ENCODE data around the gene FKBP5.

The FKBP5 gene

DNA sequence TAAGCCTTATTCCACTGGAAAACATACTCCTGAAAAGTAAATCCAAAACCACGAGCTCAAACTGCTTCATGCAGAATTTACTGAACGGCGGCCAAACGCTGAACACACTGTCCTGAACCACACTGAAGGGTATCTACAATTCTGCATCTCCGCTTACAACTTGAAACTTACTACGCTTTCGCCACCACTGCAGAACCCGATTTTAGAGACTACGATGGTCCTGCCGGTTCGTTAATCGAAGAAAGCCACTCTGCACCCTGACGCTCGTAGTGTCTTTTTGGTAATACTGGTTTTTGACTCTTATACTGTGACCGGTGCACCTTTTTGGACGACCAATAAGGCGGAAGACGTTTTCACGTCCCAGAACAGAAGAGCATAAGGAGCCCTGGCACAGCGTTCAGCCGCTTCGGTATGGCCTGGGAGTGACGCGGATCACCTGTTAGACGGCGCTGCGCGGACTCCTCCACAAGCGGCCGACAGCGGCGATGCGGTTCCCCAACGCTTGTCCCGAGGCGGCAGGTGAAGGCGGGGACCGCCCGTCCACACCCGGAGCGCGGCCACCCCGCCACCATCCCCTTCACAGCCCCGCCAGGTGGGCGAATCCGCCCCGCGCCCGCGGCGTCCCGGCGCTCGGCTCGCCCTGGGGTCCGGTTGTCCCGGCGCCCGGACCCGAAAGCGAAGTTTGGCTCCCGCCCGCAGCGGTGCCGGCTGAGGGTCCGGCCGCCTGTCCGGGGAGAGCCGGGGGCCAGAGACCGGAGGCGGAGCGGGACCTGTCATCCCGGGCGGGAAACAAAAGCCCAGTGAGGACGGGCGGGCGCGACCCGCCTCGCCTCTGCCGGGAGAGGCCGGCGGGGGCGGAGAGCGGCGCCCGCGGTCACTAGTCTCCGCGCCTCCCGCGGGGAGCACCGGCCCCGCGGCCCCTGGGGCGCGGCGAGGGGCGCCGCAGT is 784 bp downstream of the FKBP5 start:
- TF ChIP-seq NFIC (IDR thresholded peaks at IDR 0.05) (0 out of 2 replicates have a peak, but pooled peaks have one; percentile 6), EP300 (IDR thresholded peaks at IDR 0.05; ENCODE audit: borderline replicate concordance) (no peak), TEAD4 (IDR thresholded peaks at IDR 0.05) (no peak)
- TF ChIP-seq, protein P1, sequence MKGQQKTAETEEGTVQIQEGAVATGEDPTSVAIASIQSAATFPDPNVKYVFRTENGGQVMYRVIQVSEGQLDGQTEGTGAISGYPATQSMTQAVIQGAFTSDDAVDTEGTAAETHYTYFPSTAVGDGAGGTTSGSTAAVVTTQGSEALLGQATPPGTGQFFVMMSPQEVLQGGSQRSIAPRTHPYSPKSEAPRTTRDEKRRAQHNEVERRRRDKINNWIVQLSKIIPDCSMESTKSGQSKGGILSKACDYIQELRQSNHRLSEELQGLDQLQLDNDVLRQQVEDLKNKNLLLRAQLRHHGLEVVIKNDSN (IDR thresholded peaks at IDR 0.05) = peak; percentile 17; the same call in 1 of the 2 replicates

DNA sequence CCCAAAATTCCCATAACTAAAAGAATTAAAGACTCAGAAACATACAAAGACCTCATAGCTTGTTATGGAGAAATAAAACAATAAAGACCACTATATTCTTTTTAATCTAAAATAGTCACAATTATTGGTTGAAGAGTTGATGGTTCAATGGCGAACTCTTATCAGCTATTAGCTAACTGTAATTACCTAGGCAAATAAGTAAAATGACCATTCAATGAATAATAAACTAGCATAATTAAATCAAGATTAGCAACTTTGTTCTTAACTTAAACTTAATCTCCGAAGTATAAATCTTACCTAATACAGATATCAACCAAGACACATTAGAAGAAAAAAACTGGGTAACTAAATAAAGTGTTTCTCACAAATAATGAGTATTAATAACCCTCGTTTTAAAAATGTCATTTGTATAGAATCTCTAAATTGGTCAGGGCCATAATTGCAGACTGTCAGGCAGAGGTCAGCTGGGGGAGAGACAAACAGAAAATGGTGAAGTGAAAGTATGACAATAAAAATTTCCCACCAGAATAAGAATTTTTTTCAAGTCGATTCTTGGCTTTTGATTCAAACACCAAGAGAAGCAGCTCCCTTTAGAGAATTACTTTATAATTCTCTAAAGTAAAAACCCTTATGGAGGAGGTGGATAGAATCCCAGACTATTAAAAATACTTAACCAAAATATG is 1.7 kb downstream of the FKBP5 start:
- no peak for TF ChIP-seq FOXM1 (IDR thresholded peaks at IDR 0.05; ENCODE audit: borderline replicate concordance, low read depth)

DNA sequence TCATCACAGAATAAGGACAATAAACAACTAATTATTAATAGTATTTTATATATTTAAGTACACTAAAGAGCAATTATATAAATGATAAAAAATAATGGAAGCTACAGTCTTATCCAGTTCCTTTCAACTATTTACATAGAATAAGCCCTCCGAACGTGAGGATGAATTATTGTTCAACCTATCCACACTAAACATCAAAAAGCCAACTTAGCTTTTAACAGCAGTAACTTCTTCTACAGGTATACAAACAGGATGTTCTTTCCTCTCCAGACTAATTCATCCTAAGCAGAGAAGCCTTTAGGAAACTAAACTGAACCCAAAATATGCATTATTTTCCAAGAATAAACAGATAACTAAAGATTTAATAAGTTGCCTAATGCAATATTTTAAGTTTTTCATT is 2.3 kb downstream of the FKBP5 start:
- no peak for TF ChIP-seq NFIC (IDR thresholded peaks at IDR 0.05)
- TF ChIP-seq FOXM1 (IDR thresholded peaks at IDR 0.05; ENCODE audit: borderline replicate concordance, low read depth) = no peak
- TF ChIP-seq, protein P1 (IDR thresholded peaks at IDR 0.05) = no peak
- TF ChIP-seq CEBPB (IDR thresholded peaks at IDR 0.05) = no peak
- no peak for TF ChIP-seq CREB1 (IDR thresholded peaks at IDR 0.05; ENCODE audit: low read depth)
- TF ChIP-seq EP300 (IDR thresholded peaks at IDR 0.05; ENCODE audit: borderline replicate concordance) = no peak
- no peak for TF ChIP-seq EGR1 (IDR thresholded peaks at IDR 0.05)
- TF ChIP-seq, protein P2, sequence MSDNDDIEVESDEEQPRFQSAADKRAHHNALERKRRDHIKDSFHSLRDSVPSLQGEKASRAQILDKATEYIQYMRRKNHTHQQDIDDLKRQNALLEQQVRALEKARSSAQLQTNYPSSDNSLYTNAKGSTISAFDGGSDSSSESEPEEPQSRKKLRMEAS (IDR thresholded peaks at IDR 0.05) = no peak
- TF ChIP-seq TEAD4 (IDR thresholded peaks at IDR 0.05) = no peak
- TF ChIP-seq RAD21 (IDR thresholded peaks at IDR 0.05; ENCODE audit: low read depth) = no peak
- no peak for TF ChIP-seq ZBTB7A (IDR thresholded peaks at IDR 0.05; ENCODE audit: low read depth)
- no peak for TF ChIP-seq YY1 (IDR thresholded peaks at IDR 0.05; ENCODE audit: low read depth)
- TF ChIP-seq TAF1 (IDR thresholded peaks at IDR 0.05; ENCODE audit: low read depth) = no peak
- no peak for TF ChIP-seq TCF12 (IDR thresholded peaks at IDR 0.05; ENCODE audit: low read depth)

DNA sequence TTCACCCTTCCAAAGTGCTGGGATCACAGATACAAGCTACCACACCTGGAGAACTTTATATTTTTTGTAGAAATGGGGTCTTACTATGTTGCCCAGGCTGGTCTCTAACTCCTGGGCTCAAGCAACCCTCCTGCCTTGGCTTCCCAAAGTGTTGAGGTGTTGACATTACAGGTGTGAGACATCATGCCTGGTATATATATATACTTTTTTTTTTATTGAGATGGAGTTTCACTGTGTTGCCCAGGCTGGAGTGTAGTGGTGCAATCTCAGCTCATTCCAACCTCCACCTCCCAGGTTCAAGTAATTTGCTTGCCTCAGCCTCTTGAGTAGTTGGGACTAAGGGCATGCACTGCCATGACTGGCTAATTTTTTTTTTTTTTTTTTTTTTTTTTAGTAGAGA is 5.4 kb downstream of the FKBP5 start:
- TF ChIP-seq, protein P3, sequence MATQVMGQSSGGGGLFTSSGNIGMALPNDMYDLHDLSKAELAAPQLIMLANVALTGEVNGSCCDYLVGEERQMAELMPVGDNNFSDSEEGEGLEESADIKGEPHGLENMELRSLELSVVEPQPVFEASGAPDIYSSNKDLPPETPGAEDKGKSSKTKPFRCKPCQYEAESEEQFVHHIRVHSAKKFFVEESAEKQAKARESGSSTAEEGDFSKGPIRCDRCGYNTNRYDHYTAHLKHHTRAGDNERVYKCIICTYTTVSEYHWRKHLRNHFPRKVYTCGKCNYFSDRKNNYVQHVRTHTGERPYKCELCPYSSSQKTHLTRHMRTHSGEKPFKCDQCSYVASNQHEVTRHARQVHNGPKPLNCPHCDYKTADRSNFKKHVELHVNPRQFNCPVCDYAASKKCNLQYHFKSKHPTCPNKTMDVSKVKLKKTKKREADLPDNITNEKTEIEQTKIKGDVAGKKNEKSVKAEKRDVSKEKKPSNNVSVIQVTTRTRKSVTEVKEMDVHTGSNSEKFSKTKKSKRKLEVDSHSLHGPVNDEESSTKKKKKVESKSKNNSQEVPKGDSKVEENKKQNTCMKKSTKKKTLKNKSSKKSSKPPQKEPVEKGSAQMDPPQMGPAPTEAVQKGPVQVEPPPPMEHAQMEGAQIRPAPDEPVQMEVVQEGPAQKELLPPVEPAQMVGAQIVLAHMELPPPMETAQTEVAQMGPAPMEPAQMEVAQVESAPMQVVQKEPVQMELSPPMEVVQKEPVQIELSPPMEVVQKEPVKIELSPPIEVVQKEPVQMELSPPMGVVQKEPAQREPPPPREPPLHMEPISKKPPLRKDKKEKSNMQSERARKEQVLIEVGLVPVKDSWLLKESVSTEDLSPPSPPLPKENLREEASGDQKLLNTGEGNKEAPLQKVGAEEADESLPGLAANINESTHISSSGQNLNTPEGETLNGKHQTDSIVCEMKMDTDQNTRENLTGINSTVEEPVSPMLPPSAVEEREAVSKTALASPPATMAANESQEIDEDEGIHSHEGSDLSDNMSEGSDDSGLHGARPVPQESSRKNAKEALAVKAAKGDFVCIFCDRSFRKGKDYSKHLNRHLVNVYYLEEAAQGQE (IDR thresholded peaks at IDR 0.05; ENCODE audit: low read depth) = no peak
- TF ChIP-seq, protein P1 (IDR thresholded peaks at IDR 0.05) = no peak
- no peak for TF ChIP-seq NFIC (IDR thresholded peaks at IDR 0.05)
- TF ChIP-seq, protein P2 (IDR thresholded peaks at IDR 0.05) = no peak
- no peak for TF ChIP-seq EP300 (IDR thresholded peaks at IDR 0.05; ENCODE audit: borderline replicate concordance)
- no peak for TF ChIP-seq TAF1 (IDR thresholded peaks at IDR 0.05; ENCODE audit: low read depth)
- TF ChIP-seq YY1 (IDR thresholded peaks at IDR 0.05; ENCODE audit: low read depth) = no peak
- TF ChIP-seq RAD21 (IDR thresholded peaks at IDR 0.05; ENCODE audit: low read depth) = no peak
- no peak for TF ChIP-seq TEAD4 (IDR thresholded peaks at IDR 0.05)
- no peak for TF ChIP-seq TCF12 (IDR thresholded peaks at IDR 0.05; ENCODE audit: low read depth)
- no peak for TF ChIP-seq CEBPB (IDR thresholded peaks at IDR 0.05)
- TF ChIP-seq CREB1 (IDR thresholded peaks at IDR 0.05; ENCODE audit: low read depth) = no peak
- TF ChIP-seq EGR1 (IDR thresholded peaks at IDR 0.05) = no peak
- no peak for TF ChIP-seq ZBTB7A (IDR thresholded peaks at IDR 0.05; ENCODE audit: low read depth)
- TF ChIP-seq FOXM1 (IDR thresholded peaks at IDR 0.05; ENCODE audit: borderline replicate concordance, low read depth) = no peak

DNA sequence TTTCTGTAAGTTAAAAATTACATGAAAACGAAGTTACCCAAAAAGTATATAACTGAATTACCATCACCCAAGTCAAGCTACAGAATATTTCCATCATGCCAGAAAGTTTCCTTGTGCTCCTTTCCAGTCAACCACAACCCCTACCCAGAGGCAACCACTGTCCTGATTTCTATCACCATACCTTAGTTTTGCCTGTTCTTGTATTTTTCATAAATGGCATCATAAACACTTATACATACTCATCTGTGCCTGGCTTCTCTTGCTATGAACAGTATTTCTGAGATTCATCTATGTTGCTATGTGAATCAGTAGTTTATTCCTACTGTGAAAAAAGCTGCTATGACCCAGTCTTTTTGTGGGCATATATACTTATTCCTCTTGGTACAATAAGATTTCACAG is 7.4 kb downstream of the FKBP5 start:
- no peak for TF ChIP-seq EP300 (IDR thresholded peaks at IDR 0.05; ENCODE audit: borderline replicate concordance)
- no peak for TF ChIP-seq TCF12 (IDR thresholded peaks at IDR 0.05; ENCODE audit: low read depth)
- TF ChIP-seq, protein P2 (IDR thresholded peaks at IDR 0.05) = no peak
- TF ChIP-seq ZBTB7A (IDR thresholded peaks at IDR 0.05; ENCODE audit: low read depth) = no peak
- TF ChIP-seq TAF1 (IDR thresholded peaks at IDR 0.05; ENCODE audit: low read depth) = no peak
- no peak for TF ChIP-seq YY1 (IDR thresholded peaks at IDR 0.05; ENCODE audit: low read depth)

DNA sequence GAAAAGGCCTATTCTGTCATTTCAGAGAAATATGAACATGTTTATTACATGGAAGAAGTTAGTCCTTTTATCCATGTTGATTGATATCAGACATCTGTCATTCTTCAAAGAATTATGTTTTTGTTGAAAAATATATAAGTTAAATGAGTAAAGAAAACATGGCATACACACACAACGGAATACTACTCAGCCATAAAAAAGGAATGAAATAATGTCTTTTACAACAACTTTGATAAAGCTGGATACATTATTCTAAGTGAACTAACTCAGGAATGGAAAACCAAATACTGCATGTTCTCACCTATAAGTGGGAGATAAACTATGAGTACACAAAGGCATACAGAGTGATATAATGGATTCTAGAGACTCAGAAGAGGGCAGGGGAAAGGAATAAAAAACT is 9.3 kb downstream of the FKBP5 start:
- TF ChIP-seq, protein P2 (IDR thresholded peaks at IDR 0.05) = no peak
- TF ChIP-seq, protein P1 (IDR thresholded peaks at IDR 0.05) = no peak
- TF ChIP-seq, protein P3 (IDR thresholded peaks at IDR 0.05; ENCODE audit: low read depth) = no peak
- no peak for TF ChIP-seq TEAD4 (IDR thresholded peaks at IDR 0.05)

All from Ishikawa (cell line).